AG04450 (cell line): Measurements from ENCODE around the gene ANKRD17. TPM values are rescaled to one million over a fixed set of nuclear protein-coding genes. Genes with fewer than 3 reads are reported as not detected.
"Not testable (repeated sequence)": the region's sequence is repeated elsewhere in the genome, so short reads cannot be mapped to it uniquely, and the experiment has no call there.

Experiments used
- CTCF ChIA-PET: fragments of 300-600, 350-600 bp; formaldehyde crosslinking; extraction: SDS; loops from one replicate; lab custom pipeline; 2022; ENCODE audit warnings: antibody characterized with exemption, inconsistent platforms; lab: Charles Lee
- POLR2A ChIA-PET: fragments of 350-600 bp; formaldehyde crosslinking; extraction: SDS; loops from one replicate; lab custom pipeline; 2021; ENCODE audit warnings: antibody characterized with exemption, inconsistent platforms; lab: Yijun Ruan, JAX
- DNase-seq: peaks from one replicate; pipeline ENCODE4 v3.0.0-alpha.2; 2011; ENCODE audit warnings: low read depth, low spot score
- H3K27ac ChIP-seq: one replicate; pipeline ENCODE4 v1.5.1; 2012; ENCODE audit warnings: low read depth, low read length, control low read depth
- H3K27me3 ChIP-seq: one replicate; pipeline ENCODE4 v1.6.0; 2012; ENCODE audit warnings: low read length; ENCODE audit not compliant: control insufficient read depth, insufficient read depth
- H3K4me3 ChIP-seq: 2 replicates; pipeline ENCODE4 v1.5.1; 2011; ENCODE audit warnings: mild to moderate bottlenecking, low read depth, low read length, control low read depth
- H3K9me3 ChIP-seq: 2 replicates; pipeline ENCODE4 v1.5.1; 2012; ENCODE audit warnings: low read length; ENCODE audit not compliant: control insufficient read depth, insufficient read depth
- CTCF ChIP-seq: IDR thresholded peaks from 2 replicates; pipeline ENCODE4 v1.5.1; 2011; ENCODE audit warnings: low read depth, low read length, control low read depth, inconsistent platforms
- polyA plus RNA-seq: library from polyadenylated mRNA; depleted of rRNA; stranded (reverse); fragments of >200 nt; gene quantifications from 2 replicates; pipeline ENCODE4 v1.2.3, GENCODE V29; 2011

Gene ANKRD17
- polyA plus RNA-seq, 1 experiment = 71.1 TPM

GRCh38 chr4:73257234-73257633, 1.4 kb downstream of the ANKRD17 start:
- Histone ChIP-seq H3K27me3 (no peaks in the 10 kb centered on the region), H3K27ac (peak overlapping the region; percentile 69), H3K4me3 (peak overlapping the region; percentile 94), H3K9me3 (no peaks in the 10 kb centered on the region; the same call in 1 of the 2 replicates)
- CTCF ChIA-PET = interaction anchor here (0.5 to 4.0 kb wide), 51 partner anchors 8 to 1784 kb away, joined by 3 to 34 read pairs (median 4); no protein-coding TSS in a partner anchor
- peak; percentile 85 for TF ChIP-seq CTCF
- DNase-seq = peak; percentile 60
- POLR2A ChIA-PET = interaction anchor here (1.4 to 2.3 kb wide), 2 partner anchors 34 to 52 kb away, joined by 5 to 9 read pairs; no protein-coding TSS in a partner anchor

GRCh38 chr4:73255847-73256246, 2.8 kb downstream of the ANKRD17 start:
- POLR2A ChIA-PET, H3K9me3 ChIP-seq, DNase-seq, H3K27ac ChIP-seq, H3K27me3 ChIP-seq: not testable (repeated sequence)
- H3K4me3 ChIP-seq = peak overlapping the region; percentile 8
- CTCF ChIA-PET = interaction anchor here (1.0 to 4.0 kb wide), 7 partner anchors 16 to 193 kb away, joined by 3 to 34 read pairs (median 4); no protein-coding TSS in a partner anchor

- Histone ChIP-seq H3K27ac (no peak overlapping the region), H3K9me3 (no peaks in the 10 kb centered on the region), H3K4me3 (no peak overlapping the region), H3K27me3 (no peaks in the 10 kb centered on the region)
- ChIA-PET POLR2A (no interaction called here), CTCF (no interaction called here)
- TF ChIP-seq CTCF = no peak
- no peak for DNase-seq
These were observed 6.6 kb downstream of the ANKRD17 start for GRCh38 chr4:73252001-73252400.

GRCh38 chr4:73251384-73251783, 7.2 kb downstream of the ANKRD17 start:
- CTCF ChIA-PET = no interaction called here
- no peak for DNase-seq
- Histone ChIP-seq H3K4me3 (no peak overlapping the region), H3K27me3 (no peaks in the 10 kb centered on the region), H3K27ac (no peak overlapping the region), H3K9me3 (no peaks in the 10 kb centered on the region)
- TF ChIP-seq CTCF = no peak
- POLR2A ChIA-PET = no interaction called here

GRCh38 chr4:73250642-73251041, 8.0 kb downstream of the ANKRD17 start:
- DNase-seq = no peak
- TF ChIP-seq CTCF = no peak
- H3K27me3 ChIP-seq = no peaks in the 10 kb centered on the region
- CTCF ChIA-PET = no interaction called here
- POLR2A ChIA-PET = interaction anchor here (0.6 kb wide), 1 partner anchor 410 kb away, joined by 3 read pairs; no protein-coding TSS in a partner anchor
- H3K4me3 ChIP-seq = no peak overlapping the region
- H3K27ac ChIP-seq = no peak overlapping the region
- H3K9me3 ChIP-seq = no peaks in the 10 kb centered on the region
